HEK293 (cell line): ENCODE measurements around the gene CAMK2D.

Experiments used
- ATF2 ChIP-seq: fragments of 450-650 bp; formaldehyde crosslinking; IDR thresholded peaks from 2 replicates; pipeline ENCODE4 v1.5.1; 2016; ENCODE audit warnings: missing biosample characterization, missing genetic modification characterization, low read depth
- BCL11A ChIP-seq: fragments of 450-650 bp; formaldehyde crosslinking; IDR thresholded peaks from 2 replicates; pipeline ENCODE4 v1.5.1; 2016; ENCODE audit warnings: low read depth, missing biosample characterization, missing genetic modification characterization
- CTCF ChIP-seq: fragments of 450-650 bp; formaldehyde crosslinking; IDR thresholded peaks from 2 replicates; pipeline ENCODE4 v1.5.1; 2016; ENCODE audit warnings: missing biosample characterization, missing genetic modification characterization
- OSR2 ChIP-seq: fragments of 450-650 bp; formaldehyde crosslinking; IDR thresholded peaks from 2 replicates; pipeline ENCODE4 v1.5.1; 2016; ENCODE audit warnings: missing biosample characterization, missing genetic modification characterization
- OVOL3 ChIP-seq: fragments of 450-650 bp; formaldehyde crosslinking; IDR thresholded peaks from 2 replicates; pipeline ENCODE4 v1.5.1; 2016; ENCODE audit warnings: missing biosample characterization, missing genetic modification characterization
- PATZ1 ChIP-seq: fragments of 450-650 bp; formaldehyde crosslinking; IDR thresholded peaks from 2 replicates; pipeline ENCODE4 v1.5.1; 2016; ENCODE audit warnings: missing biosample characterization, missing genetic modification characterization
- PBX3 ChIP-seq: sonication (generic); formaldehyde crosslinking; IDR thresholded peaks from 2 replicates; pipeline ENCODE4 v1.8.1; 2022; ENCODE audit warnings: mild to moderate bottlenecking, moderate library complexity, missing genetic modification reagents
- ZBTB7A ChIP-seq: fragments of 450-650 bp; formaldehyde crosslinking; IDR thresholded peaks from 2 replicates; pipeline ENCODE4 v1.5.1; 2016; ENCODE audit warnings: low read depth, missing biosample characterization, missing genetic modification characterization
- ZFP3 ChIP-seq: fragments of 450-650 bp; formaldehyde crosslinking; IDR thresholded peaks from 2 replicates; pipeline ENCODE4 v1.5.1; 2016; ENCODE audit warnings: low read depth, missing biosample characterization, missing genetic modification characterization
- ZNF133 ChIP-seq: fragments of 450-650 bp; formaldehyde crosslinking; IDR thresholded peaks from 2 replicates; pipeline ENCODE4 v1.5.1; 2016; ENCODE audit warnings: missing biosample characterization, missing genetic modification characterization
- ZNF292 ChIP-seq: fragments of 450-650 bp; formaldehyde crosslinking; IDR thresholded peaks from 2 replicates; pipeline ENCODE4 v1.5.1; 2016; ENCODE audit warnings: low read depth, missing biosample characterization, missing genetic modification characterization, borderline replicate concordance
- ZNF324 ChIP-seq: fragments of 450-650 bp; formaldehyde crosslinking; IDR thresholded peaks from 2 replicates; pipeline ENCODE4 v1.5.1; 2016; ENCODE audit warnings: missing biosample characterization, missing genetic modification characterization
- ZNF518A ChIP-seq: fragments of 450-650 bp; formaldehyde crosslinking; conservative IDR thresholded peaks from 2 replicates; pipeline ENCODE4 v1.5.1; 2016; ENCODE audit warnings: low read depth, missing biosample characterization, missing genetic modification characterization

- no peak for TF ChIP-seq ZBTB7A (tag by site-specific recombination)
- no peak for TF ChIP-seq OVOL3 (tag by site-specific recombination)
- no peak for TF ChIP-seq ZFP3 (tag by site-specific recombination)
- no peak for TF ChIP-seq BCL11A
- no peak for TF ChIP-seq PATZ1 (tag by site-specific recombination)
- TF ChIP-seq ZNF292 (tag by site-specific recombination) = no peak
- no peak for TF ChIP-seq CTCF (tag by site-specific recombination)
- TF ChIP-seq OSR2 (tag by site-specific recombination) = no peak
- TF ChIP-seq ZNF324 (tag by site-specific recombination) = no peak
- no peak for TF ChIP-seq PBX3
- no peak for TF ChIP-seq ZNF133 (tag by site-specific recombination)
- TF ChIP-seq ATF2 = no peak
- no peak for TF ChIP-seq ZNF518A (tag by site-specific recombination)
Observed at GRCh38 chr4:113450295-113451080, 311.1 kb downstream of the CAMK2D start.
